Natural killer cell (primary cell): ENCODE data around the gene LCN12. TPM values are rescaled to one million over a fixed set of nuclear protein-coding genes. Genes with fewer than 3 reads are reported as not detected.
A peak's percentile ranks its signal among the peaks of the same experiment; 100 is the strongest.

Source experiments
- ATAC-seq, 3 donors: fragments of 150-1000 bp in 2 of 3; fragments of 200-7000 bp in 1 of 3; cut with Tn5 transposase; 1 replicate in 1 of 3; 2 replicates in 2 of 3; pipeline ENCODE4 v1.10.0; 2021; ENCODE audit warnings: mild to moderate bottlenecking in 2 of 3, moderate library complexity in 2 of 3
- DNase-seq, 2 donors: peaks; one replicate each; pipeline versions ENCODE4 v3.0.0 to v3.0.0-alpha.2; 2013 to 2021; ENCODE audit warnings: mixed read lengths in 1 of 2
- H3K27ac ChIP-seq: one replicate; pipeline ENCODE4 v1.5.1; 2013; ENCODE audit warnings: mild to moderate bottlenecking, low read length
- H3K27me3 ChIP-seq: one replicate; pipeline ENCODE4 v1.6.1; 2013; ENCODE audit warnings: low read length; ENCODE audit not compliant: control insufficient read depth, insufficient read depth
- H3K36me3 ChIP-seq: one replicate; pipeline ENCODE4 v1.6.1; 2013; ENCODE audit warnings: low read length; ENCODE audit not compliant: control insufficient read depth, insufficient read depth
- H3K4me1 ChIP-seq: one replicate; pipeline ENCODE4 v1.6.1; 2013; ENCODE audit warnings: low read length; ENCODE audit not compliant: control insufficient read depth, insufficient read depth
- H3K4me3 ChIP-seq: one replicate; pipeline ENCODE4 v1.5.1; 2013; ENCODE audit warnings: low read length
- H3K9me3 ChIP-seq: one replicate; pipeline ENCODE4 v1.6.1; 2013; ENCODE audit warnings: low read length; ENCODE audit not compliant: control insufficient read depth, insufficient read depth
- H3K27ac Mint-ChIP-seq, 2 donors: one replicate each; pipeline ENCODE4 v1.8.0; 2022; ENCODE audit warnings: mild to moderate bottlenecking in 2 of 2, mixed read lengths in 2 of 2, moderate library complexity in 1 of 2
- H3K27me3 Mint-ChIP-seq, 2 donors: one replicate each; pipeline ENCODE4 v1.8.0; 2022; ENCODE audit warnings: low read depth in 2 of 2, mixed read lengths in 2 of 2
- H3K36me3 Mint-ChIP-seq: one replicate; pipeline ENCODE4 v1.8.0; 2022; ENCODE audit warnings: mixed read lengths
- H3K4me1 Mint-ChIP-seq, 2 donors: one replicate each; pipeline ENCODE4 v1.8.0; 2022; ENCODE audit warnings: mixed read lengths in 2 of 2
- H3K4me3 Mint-ChIP-seq: one replicate; pipeline ENCODE4 v1.8.0; 2022; ENCODE audit warnings: mild to moderate bottlenecking, moderate library complexity, mixed read lengths
- H3K9me3 Mint-ChIP-seq, 2 donors: one replicate each; pipeline ENCODE4 v1.8.0; 2022; ENCODE audit warnings: mixed read lengths in 2 of 2
- WGBS: methylation state at CpG from one replicate; pipeline ENCODE4 v1.1.7; 2013; ENCODE audit warnings: missing lambda C conversion rate; ENCODE audit not compliant: insufficient coverage; 5-methylcytosine and 5-hydroxymethylcytosine counted together
- intact Hi-C: fragments of 100-400 bp; cut with micrococcal nuclease; formaldehyde crosslinking; loops from one replicate; pipeline ENCODE4 v1.14.2; 2022
- total RNA-seq, 4 donors: library from RNA; stranded (reverse); fragments of 120-200 nt in 1 of 4; gene quantifications; one replicate each; pipeline versions ENCODE4 v1.2.3 to v1.2.4, GENCODE V29; 2013 to 2022
- TF ChIP-seq, protein P1 (sequence below): fragments of 200-600 bp; IDR thresholded peaks from one replicate; pipeline ENCODE4 v1.8.0; 2022; ENCODE audit warnings: antibody characterized with exemption

LCN12 gene
- total RNA-seq, 3 donors from 2014 or later (not counting 1 experiment from before 2014, with no cell fraction given), result 9.2 to 11.3 (median 9.8) TPM

DNA sequence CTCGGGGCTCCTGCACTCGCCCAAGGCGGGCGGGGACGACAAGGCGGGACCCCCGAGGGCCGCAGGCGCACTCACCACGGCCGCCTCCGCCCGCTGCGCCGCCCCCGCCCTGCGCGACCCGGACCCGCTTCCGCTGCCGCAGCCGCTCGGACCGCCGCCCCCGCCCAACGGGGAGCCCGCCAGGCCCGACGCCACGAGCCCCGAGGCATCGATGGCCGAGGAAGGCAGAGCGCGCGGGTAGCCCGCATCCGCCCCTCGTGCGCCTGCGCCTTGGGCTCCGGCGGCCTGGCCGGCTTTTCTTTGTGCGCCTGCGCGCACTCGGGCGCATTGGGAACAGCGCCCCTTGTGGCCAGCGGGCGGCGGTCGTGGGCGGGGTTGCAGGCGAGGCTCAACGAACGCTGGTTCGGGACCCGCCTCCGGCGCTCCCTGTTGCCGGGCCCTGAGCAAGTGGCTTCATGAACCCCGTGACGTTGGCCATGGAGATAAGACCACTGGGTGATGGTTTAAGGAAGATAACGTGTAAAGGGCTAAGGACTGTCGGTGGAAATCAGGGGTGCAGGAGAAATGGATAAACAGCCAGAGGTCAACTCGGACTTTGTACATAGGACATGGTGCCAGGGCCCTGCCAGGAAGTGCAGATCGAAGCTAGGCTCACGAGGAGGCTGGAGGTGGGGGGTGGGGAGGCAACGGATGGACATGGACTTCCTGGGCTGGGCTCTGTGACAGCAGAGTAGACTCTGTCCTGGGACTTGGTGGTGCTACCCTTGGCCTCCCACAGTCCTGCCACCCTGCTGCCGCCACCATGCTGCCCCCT, 7.3 kb upstream of the LCN12 start, which contains the start of the genes C8G and FBXW5:
C8G (plus strand) TSS at position 725 of the 814 bp plus-strand sequence; CDS start at position 803, 78 bp downstream.
FBXW5 (minus strand) TSS at position 220 of the 814 bp plus-strand sequence. CDS start 655 bp downstream, outside the sequence.
- Histone ChIP-seq H3K4me3 (peak within 1 kb of the TSS; percentile 92), H3K4me1 (peaks cover 56% of the 10 kb centered on the region), H3K27me3 (no peaks in the 10 kb centered on the region), H3K36me3 (peaks cover 33% of the 10 kb centered on the region), H3K27ac (peak within 1 kb of the TSS; percentile 61), H3K9me3 (no peaks in the 10 kb centered on the region)
- DNase-seq, result peak; percentile 95 to 98
- Mint-ChIP-seq H3K27me3 (no peaks in the 10 kb centered on the region), H3K36me3 (no peaks in the 10 kb centered on the region), H3K27ac (peak within 1 kb of the TSS; percentile 89 to 93), H3K4me3 (peak within 1 kb of the TSS; percentile 88), H3K9me3 (no peaks in the 10 kb centered on the region), H3K4me1 (peaks cover 7 to 25% of the 10 kb centered on the region in 2 donors)
- WGBS, result 4% methylated on average over 74 of the region's 74 CpGs
- intact Hi-C loops, result loop anchor here (5.0 kb wide), 1 partner anchor 57 kb away; the partner anchor contains the start of gene TRAF2
- TF ChIP-seq, protein P1, sequence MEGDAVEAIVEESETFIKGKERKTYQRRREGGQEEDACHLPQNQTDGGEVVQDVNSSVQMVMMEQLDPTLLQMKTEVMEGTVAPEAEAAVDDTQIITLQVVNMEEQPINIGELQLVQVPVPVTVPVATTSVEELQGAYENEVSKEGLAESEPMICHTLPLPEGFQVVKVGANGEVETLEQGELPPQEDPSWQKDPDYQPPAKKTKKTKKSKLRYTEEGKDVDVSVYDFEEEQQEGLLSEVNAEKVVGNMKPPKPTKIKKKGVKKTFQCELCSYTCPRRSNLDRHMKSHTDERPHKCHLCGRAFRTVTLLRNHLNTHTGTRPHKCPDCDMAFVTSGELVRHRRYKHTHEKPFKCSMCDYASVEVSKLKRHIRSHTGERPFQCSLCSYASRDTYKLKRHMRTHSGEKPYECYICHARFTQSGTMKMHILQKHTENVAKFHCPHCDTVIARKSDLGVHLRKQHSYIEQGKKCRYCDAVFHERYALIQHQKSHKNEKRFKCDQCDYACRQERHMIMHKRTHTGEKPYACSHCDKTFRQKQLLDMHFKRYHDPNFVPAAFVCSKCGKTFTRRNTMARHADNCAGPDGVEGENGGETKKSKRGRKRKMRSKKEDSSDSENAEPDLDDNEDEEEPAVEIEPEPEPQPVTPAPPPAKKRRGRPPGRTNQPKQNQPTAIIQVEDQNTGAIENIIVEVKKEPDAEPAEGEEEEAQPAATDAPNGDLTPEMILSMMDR, result peak; percentile 92
- peak; percentile 87 to 92 (median 87) for ATAC-seq

DNA sequence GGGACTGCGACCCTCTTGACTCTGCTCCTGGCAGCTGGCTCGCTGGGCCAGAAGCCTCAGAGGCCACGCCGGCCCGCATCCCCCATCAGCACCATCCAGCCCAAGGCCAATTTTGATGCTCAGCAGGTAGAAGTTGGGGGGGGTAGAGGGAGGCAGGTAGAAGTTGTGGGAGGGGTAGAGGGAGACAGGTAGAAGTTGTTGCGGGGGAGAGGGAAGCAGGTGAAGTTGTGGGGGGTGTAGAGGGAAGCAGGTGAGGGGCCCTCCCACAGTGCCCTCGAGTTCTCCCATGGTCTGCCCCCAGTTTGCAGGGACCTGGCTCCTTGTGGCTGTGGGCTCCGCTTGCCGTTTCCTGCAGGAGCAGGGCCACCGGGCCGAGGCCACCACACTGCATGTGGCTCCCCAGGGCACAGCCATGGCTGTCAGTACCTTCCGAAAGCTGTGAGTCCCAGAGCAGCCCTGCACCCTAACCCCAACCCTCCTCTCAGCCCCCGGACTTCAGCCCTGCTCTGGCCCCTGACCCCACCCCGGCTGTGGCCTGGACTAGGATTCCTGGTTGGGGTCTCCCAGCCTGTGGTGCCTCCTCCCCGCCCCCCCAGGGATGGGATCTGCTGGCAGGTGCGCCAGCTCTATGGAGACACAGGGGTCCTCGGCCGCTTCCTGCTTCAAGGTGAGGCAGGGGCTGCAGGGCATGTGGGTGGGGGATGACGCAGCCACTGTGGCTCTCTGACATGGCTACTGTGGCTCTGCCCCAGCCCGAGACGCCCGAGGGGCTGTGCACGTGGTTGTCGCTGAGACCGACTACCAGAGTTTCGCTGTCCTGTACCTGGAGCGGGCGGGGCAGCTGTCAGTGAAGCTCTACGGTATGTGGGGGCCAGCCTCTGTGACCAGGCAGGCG, 6.5 kb upstream of the LCN12 start:
- Mint-ChIP-seq H3K9me3 (no peaks in the 10 kb centered on the region), H3K4me3 (peak overlapping the region; percentile 88), H3K36me3 (no peaks in the 10 kb centered on the region), H3K27ac (peak overlapping the region; percentile 89 to 93), H3K27me3 (no peaks in the 10 kb centered on the region), H3K4me1 (peaks cover 7 to 33% of the 10 kb centered on the region in 2 donors)
- Histone ChIP-seq H3K4me3 (no peak overlapping the region), H3K36me3 (peaks cover 24% of the 10 kb centered on the region), H3K4me1 (peaks cover 62% of the 10 kb centered on the region), H3K27me3 (no peaks in the 10 kb centered on the region), H3K9me3 (no peaks in the 10 kb centered on the region), H3K27ac (no peak overlapping the region)
- 85% methylated on average over 30 of the region's 30 CpGs for WGBS
- DNase-seq (no peak), ATAC-seq (no peak)
- intact Hi-C loops, result no loop called here
- TF ChIP-seq, protein P1, result no peak

DNA sequence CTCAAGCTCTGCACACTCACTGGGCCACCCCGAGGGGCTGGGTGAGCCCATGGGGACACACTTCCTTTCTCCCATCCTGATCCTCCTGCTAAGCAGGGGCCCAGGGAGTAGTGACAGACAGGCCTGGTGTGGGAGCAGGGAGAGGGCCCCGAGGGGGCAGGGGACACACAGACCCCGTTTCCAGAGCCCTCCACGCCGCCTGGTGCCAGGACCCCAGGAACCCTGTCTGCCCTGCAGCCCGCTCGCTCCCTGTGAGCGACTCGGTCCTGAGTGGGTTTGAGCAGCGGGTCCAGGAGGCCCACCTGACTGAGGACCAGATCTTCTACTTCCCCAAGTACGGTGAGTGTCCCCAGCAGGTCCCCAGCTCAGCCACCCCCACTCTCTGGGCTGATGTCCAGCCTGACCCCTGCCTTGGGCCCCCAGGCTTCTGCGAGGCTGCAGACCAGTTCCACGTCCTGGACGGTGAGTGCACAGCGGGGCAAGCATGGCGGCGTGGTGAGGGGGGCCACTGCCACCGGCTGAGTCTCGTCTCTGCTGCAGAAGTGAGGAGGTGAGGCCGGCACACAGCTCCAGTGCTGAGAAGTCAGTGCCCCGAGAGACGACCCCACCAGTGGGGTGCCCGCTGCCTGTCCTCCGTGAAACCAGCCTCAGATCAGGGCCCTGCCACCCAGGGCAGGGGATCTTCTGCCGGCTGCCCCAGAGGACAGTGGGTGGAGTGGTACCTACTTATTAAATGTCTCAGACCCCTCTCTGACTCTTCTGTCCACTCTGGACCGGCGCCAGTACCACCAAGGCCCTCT, 5.6 kb upstream of the LCN12 start:
- Histone ChIP-seq H3K4me1 (peaks cover 71% of the 10 kb centered on the region), H3K36me3 (peaks cover 16% of the 10 kb centered on the region), H3K4me3 (no peak overlapping the region), H3K27me3 (no peaks in the 10 kb centered on the region), H3K9me3 (no peaks in the 10 kb centered on the region), H3K27ac (no peak overlapping the region)
- intact Hi-C loops, result no loop called here
- Mint-ChIP-seq H3K4me1 (peaks cover 7 to 33% of the 10 kb centered on the region in 2 donors), H3K27me3 (no peaks in the 10 kb centered on the region), H3K27ac (no peak overlapping the region), H3K36me3 (no peaks in the 10 kb centered on the region), H3K4me3 (no peak overlapping the region), H3K9me3 (no peaks in the 10 kb centered on the region)
- DNase-seq, result no peak
- ATAC-seq, result no peak
- 93% methylated on average over 26 of the region's 27 CpGs for WGBS
- TF ChIP-seq, protein P1, result no peak
